Activated T-cell treated with anti-CD3 and anti-CD28 coated beads for 4 hours (primary cell): ENCODE measurements around the gene WNT7B.

Experiments
- DNase-seq: peaks from one replicate; pipeline ENCODE4 v3.0.0-alpha.2; 2020

Gene WNT7B

DNA sequence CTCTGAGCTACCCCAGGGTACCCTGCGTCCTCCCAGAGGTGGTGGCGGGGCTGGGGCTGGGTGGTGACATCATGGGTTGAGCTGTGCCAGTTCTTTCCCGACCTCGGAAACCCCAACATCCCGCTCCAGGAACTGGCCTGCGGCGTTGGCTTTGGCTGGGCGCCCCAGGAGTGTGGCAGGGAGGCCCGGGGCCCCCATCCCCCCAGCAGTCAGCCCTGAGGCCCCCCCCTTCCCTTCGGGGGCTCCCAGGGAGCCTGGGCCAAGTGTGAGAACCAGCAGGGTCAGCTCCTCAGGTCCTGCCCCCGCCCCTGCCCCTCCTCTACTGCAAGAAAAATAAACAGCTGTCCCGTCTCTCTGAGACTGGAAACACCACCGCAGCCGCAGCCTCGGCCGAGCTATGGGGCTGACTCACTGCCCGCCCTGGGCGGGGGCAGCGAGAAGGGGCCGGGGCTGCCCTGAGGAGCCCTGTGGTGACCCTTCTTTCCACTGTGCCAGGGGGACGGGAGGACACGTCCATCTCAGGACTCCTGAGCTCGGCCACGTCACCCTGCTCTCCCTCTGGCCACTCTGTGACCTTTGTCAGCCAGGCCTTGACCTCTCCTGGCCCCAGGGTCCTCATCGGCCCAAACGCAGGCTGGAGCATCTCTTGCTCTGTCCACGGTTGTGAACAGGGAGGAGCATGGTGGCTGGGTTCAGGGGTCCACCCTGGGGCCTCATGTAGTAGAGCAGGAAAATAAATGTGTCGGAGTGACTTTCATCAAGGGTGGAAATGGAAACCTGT is 73.4 kb downstream of the WNT7B start:
- DNase-seq, result no peak

DNA sequence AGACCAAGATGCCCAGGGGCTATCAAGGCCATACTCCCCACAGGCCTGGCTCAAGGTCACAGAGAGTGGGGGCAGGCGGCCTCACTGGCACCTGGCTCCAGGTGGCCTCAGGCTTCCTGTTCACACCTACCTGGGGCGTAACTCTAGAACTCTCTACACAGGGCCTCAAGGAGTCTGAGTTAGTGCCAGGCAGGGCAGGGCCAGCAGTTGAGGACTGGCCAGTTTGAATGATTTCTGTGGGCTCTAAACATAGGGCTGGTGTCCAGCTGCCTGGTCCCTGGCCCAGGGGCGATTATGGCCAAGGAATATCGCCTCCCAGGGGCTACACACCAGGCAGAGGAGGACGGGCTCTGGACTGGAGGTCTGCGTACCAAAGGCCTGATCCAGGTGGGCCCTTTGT is 79.2 kb downstream of the WNT7B start:
- no peak for DNase-seq

DNA sequence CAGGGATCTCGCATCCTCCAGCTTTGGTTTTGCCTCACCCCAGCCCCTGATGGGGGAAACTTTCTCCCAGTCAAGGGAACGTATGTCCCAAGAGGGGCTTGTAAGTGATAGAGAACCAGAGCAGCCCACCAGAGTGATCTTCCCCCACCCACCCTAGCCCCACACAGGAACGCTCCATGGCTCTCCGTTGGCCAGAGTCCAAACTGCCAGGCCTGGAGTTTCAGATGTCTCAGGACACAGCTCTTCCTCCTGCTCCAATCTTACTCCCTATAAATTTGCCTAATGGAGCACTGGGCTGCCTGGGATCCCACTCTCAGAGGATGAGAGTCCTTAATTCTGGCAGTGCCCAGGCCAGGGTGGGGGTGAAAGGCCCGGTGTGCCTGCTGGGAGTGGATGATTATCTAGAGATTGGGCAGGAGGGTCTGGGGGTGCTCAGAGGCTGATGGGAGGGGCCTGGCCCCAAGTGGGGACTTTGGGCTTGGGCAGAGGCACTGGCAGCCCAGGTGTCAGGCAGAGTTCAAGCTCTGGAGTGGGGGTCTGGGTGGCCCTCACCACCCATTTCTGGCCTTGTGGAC is 79.9 kb downstream of the WNT7B start:
- DNase-seq, result no peak

GRCh38 chr22:45896153-45896951 is 80.6 kb downstream of the WNT7B start:
- DNase-seq, result no peak

DNA sequence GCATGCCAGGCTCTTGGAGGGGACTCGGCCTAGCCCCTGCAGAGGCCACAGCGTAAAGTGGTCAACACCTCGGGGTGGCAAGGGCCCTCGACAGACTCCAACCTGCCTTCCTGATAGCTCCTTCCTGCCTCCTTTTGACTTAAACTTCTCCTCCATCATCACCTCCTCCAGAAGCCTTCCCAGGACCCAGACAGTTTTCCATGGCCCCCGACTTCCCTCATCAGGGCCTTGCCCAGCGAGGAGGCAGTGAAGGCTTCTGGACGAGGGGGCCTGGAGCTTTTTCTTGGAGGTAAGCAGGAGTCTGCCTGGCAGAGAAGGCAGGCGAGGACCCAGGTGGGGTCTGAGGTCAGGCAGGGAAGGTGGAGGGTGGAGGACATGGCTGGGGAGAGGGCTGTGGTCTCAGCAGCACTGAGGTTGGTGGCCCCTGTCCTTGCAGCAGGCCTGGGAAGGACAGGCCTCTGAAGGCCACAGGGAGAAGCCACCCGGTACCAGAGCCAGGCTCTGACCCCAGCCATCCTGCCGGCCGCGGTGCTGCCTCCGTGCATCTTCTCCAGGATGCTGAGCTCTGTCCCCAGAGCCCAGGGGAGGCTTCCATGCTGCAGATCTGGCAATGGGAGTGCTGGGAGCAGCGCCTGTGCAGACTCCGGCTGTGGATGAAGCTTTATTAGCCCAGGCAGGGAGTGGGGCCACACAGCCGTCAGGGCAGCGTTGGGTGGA is 81.4 kb downstream of the WNT7B start:
- DNase-seq, result no peak

DNA sequence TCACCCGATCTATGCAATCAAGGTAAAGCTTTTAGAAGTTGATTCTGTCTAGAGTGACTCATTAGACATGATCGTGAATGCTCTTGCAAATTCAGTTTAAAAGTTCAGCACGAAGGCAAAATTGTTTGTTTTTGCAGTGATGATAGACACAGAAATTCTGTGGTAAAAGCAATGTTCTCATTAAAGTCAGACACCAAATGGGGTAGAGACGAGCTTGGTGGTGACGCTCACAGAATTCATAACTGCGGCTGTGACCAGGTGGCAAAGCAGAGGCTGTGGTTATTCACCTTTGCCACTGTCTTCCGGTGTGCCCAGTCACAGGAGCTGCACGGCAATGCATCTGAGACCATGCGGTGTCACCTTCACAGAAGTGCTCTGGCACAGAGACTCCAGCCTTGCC is 83.4 kb downstream of the WNT7B start:
- DNase-seq, result no peak

DNA sequence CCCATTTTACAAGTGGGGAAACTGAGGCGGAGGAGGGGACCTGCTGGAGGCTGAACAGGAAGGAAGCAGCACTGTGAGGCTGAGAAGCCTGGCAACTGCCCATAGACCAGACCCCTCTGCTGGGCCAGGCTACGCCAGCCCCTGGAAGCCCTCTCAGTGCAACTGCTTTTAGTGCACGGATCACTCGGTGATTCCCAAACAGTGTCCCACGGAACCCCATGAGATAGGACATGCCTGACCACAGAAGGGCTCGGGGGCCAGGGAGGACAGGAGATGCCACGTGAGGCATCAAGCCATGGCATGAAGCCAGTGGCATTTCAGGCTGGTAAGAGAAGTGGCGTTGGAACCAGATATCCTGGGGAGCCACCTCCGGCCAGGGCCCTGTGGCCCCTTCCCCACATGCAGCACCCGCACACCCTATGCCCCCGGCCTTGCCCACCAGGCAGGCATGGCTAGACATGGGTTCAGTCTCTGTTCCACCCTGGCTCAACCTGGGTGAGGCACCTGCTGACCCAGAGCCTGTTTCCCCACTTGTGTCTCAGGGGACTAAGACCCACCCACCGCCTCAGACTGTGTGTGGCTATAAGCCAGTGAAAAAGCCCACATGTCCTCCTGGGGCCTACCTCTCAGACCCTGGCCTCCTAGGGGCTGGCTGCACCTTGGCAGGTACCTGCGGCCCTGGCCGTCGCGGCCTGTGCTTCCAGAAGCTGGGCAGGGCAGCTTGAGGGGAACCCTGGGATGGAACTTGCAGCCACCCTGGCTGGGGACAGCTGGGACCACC is 84.1 kb downstream of the WNT7B start:
- DNase-seq, result no peak

DNA sequence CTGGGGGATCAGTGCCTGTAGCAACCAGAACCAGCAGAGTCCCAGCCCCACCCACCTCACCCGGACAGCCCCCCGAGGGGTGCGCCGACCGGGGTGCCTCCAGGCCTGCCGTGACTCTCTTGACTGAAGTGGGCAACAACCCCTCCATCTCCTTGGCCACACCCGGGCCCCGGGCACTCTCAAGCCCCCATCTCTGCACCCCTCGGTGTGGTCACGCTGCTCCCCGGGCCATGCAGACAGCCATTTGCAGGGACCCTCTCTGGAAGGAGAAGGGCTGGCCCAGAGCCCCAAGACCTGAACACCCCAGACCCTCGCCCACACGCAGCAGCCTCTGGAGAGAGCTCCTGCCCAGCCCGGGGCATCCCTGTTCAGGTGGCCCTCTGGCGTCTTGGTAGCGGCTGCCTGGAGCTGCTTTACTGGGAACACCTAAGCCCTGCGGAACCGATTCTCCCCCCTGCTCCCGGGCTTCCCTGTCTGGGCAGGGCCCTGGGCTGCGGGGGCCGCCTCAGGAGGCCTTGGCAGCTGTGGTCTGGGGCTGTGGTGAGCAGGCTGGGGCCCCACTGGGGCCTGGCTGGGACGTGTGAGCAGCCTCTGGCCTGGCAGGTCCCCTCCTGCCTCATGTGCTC is 84.9 kb downstream of the WNT7B start:
- no peak for DNase-seq

- no peak for DNase-seq
Observed at GRCh38 chr22:45891471-45891995, 85.4 kb downstream of the WNT7B start.

DNA sequence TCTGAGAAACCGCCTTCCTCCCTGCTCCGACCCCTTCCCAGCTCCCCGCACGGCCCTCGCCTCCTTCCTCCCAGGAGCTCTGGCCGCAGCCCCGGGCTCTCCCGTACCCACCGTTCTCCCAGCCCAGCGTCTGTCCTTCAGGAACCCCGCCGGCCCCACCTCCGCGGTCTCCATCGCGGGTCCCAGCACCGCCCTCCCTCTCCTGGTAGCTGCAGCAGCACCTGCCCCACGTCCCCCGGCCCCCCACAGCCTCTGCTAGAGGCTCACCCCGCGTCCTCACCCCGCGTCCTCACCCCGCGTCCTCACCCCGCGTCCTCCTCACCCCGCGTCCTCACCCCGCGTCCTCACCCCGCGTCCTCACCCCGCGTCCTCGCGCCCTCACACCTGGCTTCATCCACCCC is 85.9 kb downstream of the WNT7B start:
- no peak for DNase-seq

GRCh38 chr22:45890351-45890635 is 86.7 kb downstream of the WNT7B start:
- no peak for DNase-seq

DNA sequence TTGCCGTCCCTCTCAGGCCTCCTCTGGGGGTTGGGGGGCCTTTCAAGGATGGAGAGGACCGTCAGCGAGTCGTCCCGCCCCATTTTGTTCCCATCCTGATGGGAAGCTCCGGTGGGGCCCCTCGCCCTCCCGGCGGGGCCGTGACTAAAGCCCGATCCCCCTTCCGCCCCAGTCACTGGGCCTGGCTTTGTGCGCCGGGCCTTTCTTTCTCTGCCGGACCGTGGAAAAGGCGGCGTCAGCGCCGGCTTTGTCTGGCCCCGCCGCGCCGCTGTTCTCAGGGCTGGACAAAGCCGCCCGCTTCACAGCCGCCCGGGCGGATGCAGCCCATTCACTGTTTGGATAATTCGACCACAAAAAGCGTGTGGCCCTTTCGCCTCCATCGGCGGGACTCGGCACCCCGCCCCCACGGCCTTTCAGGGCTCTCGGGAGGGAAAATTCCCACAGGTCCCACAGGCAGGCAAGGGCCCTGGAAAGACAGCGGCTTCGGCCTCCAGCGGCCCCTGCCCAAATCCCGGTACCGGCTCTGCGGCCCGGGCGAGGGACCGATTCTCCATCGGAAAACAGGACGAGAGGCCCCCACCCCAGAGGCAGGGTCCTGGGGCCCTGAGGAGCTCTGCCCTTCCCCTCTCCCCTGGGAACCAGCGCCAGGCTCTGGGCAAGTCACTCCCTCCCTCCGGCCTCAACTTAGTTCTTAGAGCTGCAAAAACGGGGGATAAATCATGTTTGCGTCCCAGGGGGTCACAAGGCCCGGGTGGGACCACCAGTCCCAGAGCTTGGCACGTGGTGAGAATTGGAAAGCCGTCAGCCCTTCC is 87.2 kb downstream of the WNT7B start:
- no peak for DNase-seq

DNA sequence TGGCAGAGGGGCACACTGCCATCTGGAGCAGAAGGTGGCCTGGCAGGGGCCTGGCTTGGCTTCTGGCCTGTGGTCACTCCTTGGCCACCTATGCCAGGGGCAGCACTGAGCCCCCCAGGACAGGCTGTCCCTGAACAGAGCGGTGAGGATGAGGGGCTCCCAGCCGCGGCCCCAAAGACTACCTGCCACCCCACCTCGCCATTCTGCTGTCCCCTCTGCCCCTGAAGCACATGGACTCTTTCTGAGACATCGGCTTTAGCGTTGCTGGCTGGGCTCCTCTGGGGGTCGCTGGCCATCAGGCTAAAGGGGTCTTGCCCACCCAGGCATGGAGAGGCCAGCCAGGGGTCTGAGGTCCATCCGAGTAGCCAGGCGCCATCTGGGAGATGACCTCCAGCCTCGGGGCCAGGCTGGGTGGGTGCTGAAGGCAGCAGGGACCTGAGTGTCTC is 87.8 kb downstream of the WNT7B start:
- DNase-seq, result no peak

DNA sequence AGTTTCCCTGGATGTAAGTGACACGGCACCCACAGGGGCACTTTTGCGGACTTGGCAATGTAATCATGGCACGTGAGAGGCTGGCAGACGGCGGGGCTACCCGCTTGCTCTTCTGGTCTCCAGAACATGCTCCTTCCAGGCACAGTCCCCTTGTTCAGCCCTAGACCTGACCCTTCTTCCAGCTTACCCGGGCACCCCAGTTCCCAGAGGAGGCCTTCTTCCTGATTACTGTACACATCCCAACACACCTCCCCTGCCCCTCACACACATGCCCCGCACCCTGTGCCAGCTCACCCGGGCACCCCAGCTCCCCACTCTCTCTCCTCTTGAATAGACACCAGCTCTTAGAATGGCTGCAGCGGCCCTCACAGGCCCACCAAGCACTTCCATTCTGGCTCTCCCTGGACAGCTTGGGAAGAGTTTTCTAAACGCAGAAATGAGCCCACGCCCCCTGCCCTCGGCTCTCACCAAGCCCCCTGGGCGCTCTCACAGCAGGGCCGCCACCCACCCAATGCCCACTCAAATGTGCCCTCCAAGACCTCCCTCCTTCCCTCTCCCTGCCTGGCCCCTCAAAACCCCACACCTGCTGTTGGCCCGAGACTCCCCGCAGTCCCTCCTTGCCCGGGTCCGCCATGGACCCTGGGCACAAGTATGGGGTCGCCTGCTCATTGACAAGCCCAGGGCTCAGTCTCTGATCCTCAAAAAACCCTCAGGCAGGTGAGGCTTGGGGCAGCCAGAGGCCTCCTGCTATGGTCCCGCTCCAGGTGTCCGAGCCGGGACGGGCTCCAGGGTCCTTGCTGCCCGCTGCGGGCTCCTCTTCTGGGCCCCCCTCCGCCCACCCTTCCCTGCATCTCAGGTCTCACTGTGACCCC is 88.5 kb downstream of the WNT7B start:
- no peak for DNase-seq

- no peak for DNase-seq
Observed at GRCh38 chr22:45887202-45888131, 89.5 kb downstream of the WNT7B start.

GRCh38 chr22:45886540-45886939 is 90.4 kb downstream of the WNT7B start:
- DNase-seq, result no peak

DNA sequence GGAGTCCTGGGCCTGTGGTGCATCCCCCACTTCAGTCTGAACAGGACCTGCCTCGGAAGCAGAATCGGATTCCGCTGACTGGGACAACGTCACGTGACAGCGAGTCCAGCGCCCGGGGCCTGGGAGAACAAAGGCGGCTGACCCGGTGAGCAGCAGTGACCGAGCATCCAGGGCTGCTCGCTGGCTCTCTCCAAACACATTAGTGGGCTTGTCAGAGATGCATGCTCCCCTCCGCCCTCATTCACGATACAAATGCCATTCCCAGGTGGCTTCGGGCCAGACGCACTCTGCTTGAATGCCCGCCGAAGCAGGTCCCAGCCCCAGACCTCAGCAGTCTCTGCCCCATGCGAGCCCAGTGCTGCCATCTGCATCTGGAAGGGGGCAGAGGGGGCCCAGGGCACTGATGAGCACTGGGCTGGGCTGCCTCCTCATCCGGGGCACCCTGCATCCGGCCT is 91.0 kb downstream of the WNT7B start:
- no peak for DNase-seq

- DNase-seq, result no peak
Observed at GRCh38 chr22:45885171-45885840, 91.7 kb downstream of the WNT7B start.
